GM12891 (cell line): ENCODE data around the gene TAF1C.
"Not testable (repeated sequence)": the region's sequence is repeated elsewhere in the genome, so short reads cannot be mapped to it uniquely, and the experiment has no call there.

Experiments
- DNase-seq: peaks from one replicate; pipeline ENCODE4 v3.0.0; 2011; ENCODE audit warnings: low spot score; ENCODE audit not compliant: insufficient read length
- FAIRE-seq: peaks from 2 replicates; lab custom pipeline; 2011; peaks lifted over from hg19 to GRCh38; lab: Jason Lieb, UNC
- PAX5 ChIP-seq: IDR thresholded peaks from 2 replicates; pipeline ENCODE4 v1.6.1; 2011; ENCODE audit warnings: low read length, moderate library complexity, mild to moderate bottlenecking; ENCODE audit not compliant: insufficient read depth, severe bottlenecking
- POLR2A ChIP-seq: IDR thresholded peaks from 2 replicates; pipeline ENCODE4 v1.6.1; 2011; ENCODE audit warnings: low read depth, low read length, control low read depth
- POLR2AphosphoS5 ChIP-seq: IDR thresholded peaks from 2 replicates; pipeline ENCODE4 v1.6.1; 2011; ENCODE audit warnings: low read depth, low read length, control low read depth
- POU2F2 ChIP-seq: IDR thresholded peaks from 2 replicates; pipeline ENCODE4 v1.6.1; 2011; ENCODE audit warnings: low read depth, mild to moderate bottlenecking, control low read depth, low read length, moderate library complexity
- SPI1 ChIP-seq: IDR thresholded peaks from 2 replicates; pipeline ENCODE4 v1.6.1; 2011; ENCODE audit warnings: low read depth, low read length, control low read depth
- TAF1 ChIP-seq: IDR thresholded peaks from 2 replicates; pipeline ENCODE4 v1.6.1; 2011; ENCODE audit warnings: low read depth, low read length, control low read depth

The TAF1C gene

DNA sequence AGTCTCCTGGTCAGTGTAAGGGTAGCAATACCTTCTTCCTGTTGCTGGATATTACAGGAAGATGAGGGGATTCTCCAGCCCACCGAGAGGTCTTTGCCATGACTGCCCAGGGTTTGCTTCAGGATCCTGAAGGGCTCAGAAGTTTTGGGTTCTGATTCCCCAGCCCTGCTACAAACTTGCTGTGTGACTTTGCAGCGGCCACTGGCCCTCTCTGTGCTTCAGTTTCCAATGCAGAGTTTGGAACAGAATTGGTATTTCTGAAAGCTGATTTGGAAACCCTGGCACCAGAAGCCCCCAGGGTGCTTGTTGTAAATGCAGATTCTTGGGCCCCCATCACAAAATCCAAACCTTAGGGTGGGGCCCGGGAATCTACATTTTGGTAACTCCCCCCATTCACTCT, 38.3 kb upstream of the TAF1C start:
- no peak for DNase-seq
- no peak for FAIRE-seq

DNA sequence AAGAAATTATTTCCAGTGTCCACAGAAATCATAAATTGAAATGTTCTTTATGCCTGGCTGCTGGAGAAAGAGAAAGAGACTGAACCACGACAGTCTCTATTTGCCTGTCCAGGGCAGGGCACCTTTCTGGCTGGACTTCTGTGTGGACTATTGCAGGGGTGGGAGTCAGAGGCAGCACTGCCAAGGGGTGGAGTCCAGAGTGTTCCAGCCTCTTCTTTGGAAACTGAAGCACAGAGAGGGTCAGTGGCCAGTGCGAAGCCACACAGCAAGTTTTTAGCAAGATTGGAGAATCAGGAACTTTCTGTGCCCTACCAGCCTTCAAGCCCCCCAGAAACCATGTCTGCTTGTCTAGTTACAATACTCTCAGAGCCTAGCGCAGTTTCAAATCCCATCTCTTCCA, 37.7 kb upstream of the TAF1C start:
- FAIRE-seq (no peak), DNase-seq (no peak)
- TF ChIP-seq POLR2AphosphoS5 (no peak), POLR2A (no peak), TAF1 (no peak), SPI1 (no peak), POU2F2 (no peak), PAX5 (no peak)

More for the DNA sequence above, 38.3 kb upstream of the TAF1C start:
- TF ChIP-seq SPI1, result no peak
- no peak for TF ChIP-seq POLR2A
- no peak for TF ChIP-seq POU2F2
- TF ChIP-seq POLR2AphosphoS5, result no peak
- no peak for TF ChIP-seq TAF1
- no peak for TF ChIP-seq PAX5

DNA sequence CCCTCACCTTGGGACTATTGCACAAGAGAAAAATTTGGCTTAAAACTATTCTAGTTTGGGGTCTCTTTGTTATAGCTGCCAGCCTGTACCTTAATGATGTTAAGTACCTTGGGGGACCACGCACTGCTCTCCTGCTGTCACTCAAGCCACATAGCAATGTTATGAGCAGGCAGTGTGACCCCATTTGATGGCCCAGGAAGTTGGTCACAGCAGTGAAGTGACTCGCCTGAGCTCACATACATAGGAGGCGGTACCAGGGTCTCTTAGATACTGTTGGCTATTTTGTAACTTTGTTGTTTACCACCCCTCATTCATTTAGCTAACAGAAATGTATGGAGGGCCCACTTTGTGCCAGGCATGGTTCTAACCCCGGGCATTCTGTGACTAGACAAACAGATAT, 36.6 kb upstream of the TAF1C start:
- FAIRE-seq (no peak), DNase-seq (no peak)
- TF ChIP-seq SPI1 (no peak), POLR2AphosphoS5 (no peak), TAF1 (no peak), PAX5 (no peak), POU2F2 (no peak), POLR2A (no peak)

DNA sequence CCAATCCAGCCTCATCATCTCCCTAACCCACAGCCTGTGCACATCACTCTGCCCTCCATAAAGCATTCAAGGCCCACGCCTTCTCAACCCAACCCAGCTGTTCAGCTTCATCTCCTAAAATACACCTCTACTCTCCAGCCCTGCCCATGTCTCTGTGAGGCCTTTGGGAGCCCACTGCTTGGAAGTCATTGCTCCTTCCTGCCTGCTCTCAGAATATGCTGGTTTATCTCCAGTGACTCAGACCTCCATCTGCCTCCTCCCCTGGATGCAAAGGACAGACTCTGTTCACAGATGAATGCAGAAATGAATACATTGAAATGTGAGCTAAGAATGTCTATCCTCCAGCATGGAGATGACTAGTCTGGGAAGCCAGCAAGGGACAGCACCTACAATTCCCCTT, 34.0 kb upstream of the TAF1C start:
- DNase-seq, result no peak
- no peak for TF ChIP-seq SPI1
- no peak for TF ChIP-seq POU2F2
- no peak for TF ChIP-seq POLR2AphosphoS5
- TF ChIP-seq PAX5, result no peak
- TF ChIP-seq TAF1, result no peak
- TF ChIP-seq POLR2A, result no peak

DNA sequence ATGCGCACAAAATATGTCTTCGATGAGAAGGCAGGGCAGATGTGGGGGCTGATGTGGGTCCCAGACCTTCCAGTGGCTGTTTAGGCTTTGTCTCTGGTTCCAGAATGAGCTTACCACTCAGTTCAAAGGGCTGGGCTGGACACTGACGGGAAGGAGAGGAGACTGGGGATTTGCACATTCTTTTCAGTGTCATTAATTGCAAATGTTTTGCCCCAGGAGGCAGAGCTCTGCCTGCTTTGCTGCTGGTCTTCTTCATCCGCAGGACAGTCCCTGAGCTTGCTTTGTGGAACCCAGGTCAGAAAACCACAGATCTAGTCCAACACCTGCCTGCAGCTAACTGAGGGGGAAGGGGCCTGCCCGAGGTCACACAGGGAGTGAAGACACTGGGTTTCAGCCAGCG, 32.1 kb upstream of the TAF1C start:
- no peak for FAIRE-seq
- TF ChIP-seq POU2F2 (no peak), POLR2A (no peak), POLR2AphosphoS5 (no peak), TAF1 (no peak), PAX5 (no peak), SPI1 (no peak)
- DNase-seq, result no peak

More for the DNA sequence above, 34.0 kb upstream of the TAF1C start:
- FAIRE-seq, result no peak

DNA sequence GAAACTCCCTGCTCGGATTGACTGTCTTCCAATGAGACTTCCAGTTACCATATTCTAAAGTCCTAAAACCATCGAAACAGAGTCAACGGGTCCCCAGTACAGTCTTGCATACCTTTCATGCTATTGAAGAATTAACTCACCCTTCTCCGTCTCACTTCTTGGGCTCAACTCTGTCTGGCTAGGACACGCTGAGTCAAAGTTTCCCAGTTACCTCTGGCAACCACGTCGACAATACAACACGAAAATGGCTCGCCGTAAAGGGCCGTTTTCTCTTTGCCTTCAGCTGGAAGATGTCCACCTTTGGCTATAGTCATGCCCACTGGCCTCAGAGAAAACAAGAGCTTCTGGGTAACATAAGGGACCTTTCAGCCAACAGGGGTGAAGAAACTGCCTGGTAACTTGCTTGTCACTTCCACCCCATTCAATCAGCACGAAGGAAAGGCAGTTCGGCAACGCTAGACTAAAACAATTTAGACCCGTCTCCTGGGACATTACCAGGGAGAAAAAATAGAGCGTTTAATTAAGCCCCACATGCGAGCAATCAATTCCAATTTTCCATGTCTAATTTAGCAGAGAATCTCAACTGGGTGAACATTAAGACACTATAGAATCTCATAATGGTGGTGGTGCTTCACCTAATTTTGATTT, 31.4 kb upstream of the TAF1C start:
- FAIRE-seq (no peak), DNase-seq (no peak)
- TF ChIP-seq POLR2AphosphoS5, result no peak
- TF ChIP-seq PAX5, result no peak
- TF ChIP-seq POLR2A, result no peak
- no peak for TF ChIP-seq TAF1
- no peak for TF ChIP-seq SPI1
- no peak for TF ChIP-seq POU2F2

DNA sequence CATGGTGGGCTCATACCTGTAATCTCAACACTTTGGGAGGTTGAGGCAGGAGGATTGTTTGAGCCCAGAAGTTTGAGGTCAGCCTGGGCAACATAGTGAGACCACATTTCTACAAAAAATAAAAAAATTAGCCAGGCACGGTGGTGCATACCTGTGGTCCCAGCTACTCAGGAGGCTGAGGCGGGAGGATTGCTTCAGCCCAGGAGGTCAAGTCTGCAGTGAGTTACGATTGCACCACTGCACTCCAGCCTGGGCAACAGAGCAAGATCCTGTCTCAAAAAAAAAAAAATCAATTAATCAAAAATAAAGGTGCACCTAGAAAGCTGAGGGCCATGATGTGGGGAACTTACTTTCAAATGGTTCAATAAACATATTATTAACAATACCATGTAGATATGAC, 29.3 kb upstream of the TAF1C start:
- not testable (repeated sequence) for FAIRE-seq

DNA sequence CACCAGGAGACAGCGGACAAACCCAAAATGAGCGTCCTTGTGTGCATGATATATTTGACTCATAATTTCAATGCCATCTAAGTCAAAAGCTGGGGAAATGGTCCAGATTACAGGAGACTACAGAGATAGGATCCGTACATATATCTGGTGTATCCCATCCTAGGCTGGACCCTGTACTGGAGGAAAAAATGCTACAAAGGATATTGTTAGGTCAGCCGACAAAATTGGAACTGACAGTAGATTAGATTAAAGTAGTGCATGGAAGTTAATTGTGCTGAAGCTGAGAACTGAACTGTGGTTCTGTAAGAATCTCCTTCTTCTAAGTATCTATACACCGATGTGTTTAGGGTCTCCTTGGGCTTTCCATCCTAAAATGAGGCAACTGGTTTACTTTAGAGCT, 28.7 kb upstream of the TAF1C start:
- TF ChIP-seq SPI1 (no peak), POU2F2 (no peak), PAX5 (no peak), TAF1 (no peak), POLR2A (no peak), POLR2AphosphoS5 (no peak)
- FAIRE-seq (no peak), DNase-seq (no peak)

More for the DNA sequence above, 29.3 kb upstream of the TAF1C start:
- DNase-seq, result not testable (repeated sequence)

DNA sequence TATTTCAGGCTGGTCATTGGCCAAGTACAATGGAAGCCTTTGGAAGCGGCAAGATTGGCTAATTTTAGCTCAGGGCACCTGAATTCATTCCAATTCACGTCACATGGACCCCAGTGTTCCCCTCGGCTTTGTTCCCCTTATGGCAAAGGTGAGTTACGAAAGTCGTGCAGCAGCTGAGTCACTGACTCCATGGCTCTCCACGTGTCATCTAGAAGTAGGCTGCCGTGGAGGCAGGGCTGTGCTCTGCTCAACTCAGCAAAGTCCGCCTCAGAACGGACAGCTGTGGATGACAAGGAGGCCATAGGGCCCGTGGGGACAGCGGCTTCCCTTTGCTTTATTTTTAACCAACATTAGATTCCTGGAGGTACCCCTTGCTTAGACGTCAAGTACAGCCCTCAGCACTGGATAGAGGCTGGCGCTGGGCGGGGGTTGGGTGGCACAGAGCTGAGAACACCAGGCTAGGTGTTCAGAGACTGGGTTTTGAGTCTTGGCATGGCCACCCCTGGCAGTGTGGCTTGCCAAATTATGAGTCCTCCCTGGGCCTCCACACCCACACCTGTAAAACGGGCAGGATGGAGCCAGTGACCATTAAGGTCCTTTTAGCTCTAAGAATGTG, 27.7 kb upstream of the TAF1C start:
- no peak for FAIRE-seq
- TF ChIP-seq POLR2AphosphoS5 (no peak), TAF1 (no peak), POLR2A (no peak), PAX5 (no peak), SPI1 (no peak), POU2F2 (no peak)
- no peak for DNase-seq

DNA sequence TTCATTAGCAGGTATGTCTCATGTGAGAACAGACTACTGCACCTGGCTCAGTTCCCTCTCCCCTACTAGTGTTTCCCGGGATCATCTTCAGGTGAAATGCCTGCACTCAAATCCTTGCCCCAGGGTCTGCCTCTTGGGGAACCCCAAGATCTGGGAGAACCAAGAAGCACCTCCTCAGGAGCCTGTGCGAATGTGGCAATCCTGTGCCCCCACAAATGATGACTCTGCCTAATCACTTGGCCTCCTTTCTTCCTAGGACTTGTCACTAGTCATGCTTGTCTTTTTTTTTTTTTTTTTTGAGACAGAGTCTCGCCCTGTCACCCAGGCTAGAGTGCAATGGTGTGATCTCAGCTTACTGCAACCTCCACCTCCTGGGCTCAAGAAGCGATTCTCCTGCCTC, 25.8 kb upstream of the TAF1C start:
- TF ChIP-seq PAX5 (no peak), POLR2A (no peak), SPI1 (no peak), POU2F2 (no peak), TAF1 (no peak), POLR2AphosphoS5 (no peak)
- FAIRE-seq, result no peak
- no peak for DNase-seq
